ENCODE data around the gene LTO1. TPM values are rescaled to one million over a fixed set of nuclear protein-coding genes. Genes with fewer than 3 reads are reported as not detected.

The LTO1 gene
- total and polyA plus RNA-seq, 2 of the 13 experiments (the other 11 are each of a cell fraction or from before 2014, with no cell fraction given): 11.8 to 15.0 TPM

DNA sequence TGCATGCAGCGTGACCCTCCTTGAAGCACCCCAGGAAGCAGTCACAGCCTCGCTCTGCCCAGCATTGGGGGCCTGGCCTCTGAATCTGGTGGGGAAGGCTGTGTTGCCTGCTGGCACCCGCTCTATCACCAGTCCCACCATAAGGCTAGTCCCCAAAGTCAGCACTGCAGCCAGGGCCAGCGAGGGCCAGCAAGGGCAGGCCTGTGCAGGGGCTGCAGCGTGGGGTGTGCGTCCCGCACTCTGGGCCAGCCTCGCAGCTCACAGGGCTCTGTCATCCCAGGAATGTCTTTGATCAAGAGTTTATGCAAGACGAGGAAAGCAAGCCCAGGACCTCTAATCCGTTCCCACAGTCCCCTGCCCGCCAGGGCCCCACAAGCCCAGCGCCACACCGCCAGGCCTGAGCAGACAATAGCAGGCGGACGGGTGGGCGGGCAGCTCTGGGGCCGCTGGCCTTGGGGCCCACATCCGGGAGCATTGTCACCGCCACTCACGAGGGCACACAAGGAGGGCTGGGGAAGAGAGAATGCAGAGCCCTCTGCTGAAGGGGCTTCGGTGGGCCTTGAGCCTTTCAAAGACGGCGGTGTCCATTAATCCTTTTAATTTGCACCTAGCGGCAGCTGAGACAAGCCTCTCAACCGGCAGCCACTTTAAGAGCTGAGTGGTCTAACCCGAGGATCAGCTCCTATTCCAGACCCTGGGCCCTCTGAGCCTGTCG is 17.1 kb downstream of the LTO1 start (continued):
- TF ChIP-seq, protein P1, sequence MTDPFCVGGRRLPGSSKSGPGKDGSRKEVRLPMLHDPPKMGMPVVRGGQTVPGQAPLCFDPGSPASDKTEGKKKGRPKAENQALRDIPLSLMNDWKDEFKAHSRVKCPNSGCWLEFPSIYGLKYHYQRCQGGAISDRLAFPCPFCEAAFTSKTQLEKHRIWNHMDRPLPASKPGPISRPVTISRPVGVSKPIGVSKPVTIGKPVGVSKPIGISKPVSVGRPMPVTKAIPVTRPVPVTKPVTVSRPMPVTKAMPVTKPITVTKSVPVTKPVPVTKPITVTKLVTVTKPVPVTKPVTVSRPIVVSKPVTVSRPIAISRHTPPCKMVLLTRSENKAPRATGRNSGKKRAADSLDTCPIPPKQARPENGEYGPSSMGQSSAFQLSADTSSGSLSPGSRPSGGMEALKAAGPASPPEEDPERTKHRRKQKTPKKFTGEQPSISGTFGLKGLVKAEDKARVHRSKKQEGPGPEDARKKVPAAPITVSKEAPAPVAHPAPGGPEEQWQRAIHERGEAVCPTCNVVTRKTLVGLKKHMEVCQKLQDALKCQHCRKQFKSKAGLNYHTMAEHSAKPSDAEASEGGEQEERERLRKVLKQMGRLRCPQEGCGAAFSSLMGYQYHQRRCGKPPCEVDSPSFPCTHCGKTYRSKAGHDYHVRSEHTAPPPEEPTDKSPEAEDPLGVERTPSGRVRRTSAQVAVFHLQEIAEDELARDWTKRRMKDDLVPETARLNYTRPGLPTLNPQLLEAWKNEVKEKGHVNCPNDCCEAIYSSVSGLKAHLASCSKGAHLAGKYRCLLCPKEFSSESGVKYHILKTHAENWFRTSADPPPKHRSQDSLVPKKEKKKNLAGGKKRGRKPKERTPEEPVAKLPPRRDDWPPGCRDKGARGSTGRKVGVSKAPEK (CRISPR knock-in tag; IDR thresholded peaks at IDR 0.05; ENCODE audit: borderline replicate concordance): no peak
- TF ChIP-seq SRSF4 (IDR thresholded peaks at IDR 0.05; ENCODE audit: low read depth, low read length, poor library complexity, severe bottlenecking) (no peak), ZNF3 (CRISPR knock-in tag; IDR thresholded peaks at IDR 0.05) (no peak), ZNF563 (CRISPR knock-in tag; IDR thresholded peaks at IDR 0.05) (peak; percentile 69; the same call in 1 of the 2 replicates), PHB2 (IDR thresholded peaks at IDR 0.05; ENCODE audit: partially characterized antibody) (no peak), MBNL3 (CRISPR knock-in tag; conservative IDR thresholded peaks at IDR 0.05) (no peak), ELK4 (CRISPR knock-in tag; IDR thresholded peaks at IDR 0.05; ENCODE audit: borderline replicate concordance) (no peak), FOXA3 (CRISPR knock-in tag; IDR thresholded peaks at IDR 0.05) (peak; percentile 84), TOE1 (CRISPR knock-in tag; IDR thresholded peaks at IDR 0.05) (no peak), NFKB2 (CRISPR knock-in tag; IDR thresholded peaks at IDR 0.05; ENCODE audit: borderline replicate concordance) (no peak), SALL2 (CRISPR knock-in tag; IDR thresholded peaks at IDR 0.05) (peak; percentile 70; the same call in 1 of the 2 replicates), NFIB (CRISPR knock-in tag; IDR thresholded peaks at IDR 0.05; ENCODE audit: borderline replicate concordance) (no peak), CENPT (CRISPR knock-in tag; IDR thresholded peaks at IDR 0.05; ENCODE audit: low read depth) (no peak), NAIF1 (CRISPR knock-in tag; IDR thresholded peaks at IDR 0.05; ENCODE audit: borderline replicate concordance) (no peak; the same call in 1 of the 2 replicates), HNF1B (CRISPR knock-in tag; IDR thresholded peaks at IDR 0.05) (peak; percentile 59)
- TF ChIP-seq, protein P2, sequence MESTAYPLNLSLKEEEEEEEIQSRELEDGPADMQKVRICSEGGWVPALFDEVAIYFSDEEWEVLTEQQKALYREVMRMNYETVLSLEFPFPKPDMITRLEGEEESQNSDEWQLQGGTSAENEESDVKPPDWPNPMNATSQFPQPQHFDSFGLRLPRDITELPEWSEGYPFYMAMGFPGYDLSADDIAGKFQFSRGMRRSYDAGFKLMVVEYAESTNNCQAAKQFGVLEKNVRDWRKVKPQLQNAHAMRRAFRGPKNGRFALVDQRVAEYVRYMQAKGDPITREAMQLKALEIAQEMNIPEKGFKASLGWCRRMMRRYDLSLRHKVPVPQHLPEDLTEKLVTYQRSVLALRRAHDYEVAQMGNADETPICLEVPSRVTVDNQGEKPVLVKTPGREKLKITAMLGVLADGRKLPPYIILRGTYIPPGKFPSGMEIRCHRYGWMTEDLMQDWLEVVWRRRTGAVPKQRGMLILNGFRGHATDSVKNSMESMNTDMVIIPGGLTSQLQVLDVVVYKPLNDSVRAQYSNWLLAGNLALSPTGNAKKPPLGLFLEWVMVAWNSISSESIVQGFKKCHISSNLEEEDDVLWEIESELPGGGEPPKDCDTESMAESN (CRISPR knock-in tag; conservative IDR thresholded peaks at IDR 0.05): peak; percentile 78
- TF ChIP-seq, protein P3, sequence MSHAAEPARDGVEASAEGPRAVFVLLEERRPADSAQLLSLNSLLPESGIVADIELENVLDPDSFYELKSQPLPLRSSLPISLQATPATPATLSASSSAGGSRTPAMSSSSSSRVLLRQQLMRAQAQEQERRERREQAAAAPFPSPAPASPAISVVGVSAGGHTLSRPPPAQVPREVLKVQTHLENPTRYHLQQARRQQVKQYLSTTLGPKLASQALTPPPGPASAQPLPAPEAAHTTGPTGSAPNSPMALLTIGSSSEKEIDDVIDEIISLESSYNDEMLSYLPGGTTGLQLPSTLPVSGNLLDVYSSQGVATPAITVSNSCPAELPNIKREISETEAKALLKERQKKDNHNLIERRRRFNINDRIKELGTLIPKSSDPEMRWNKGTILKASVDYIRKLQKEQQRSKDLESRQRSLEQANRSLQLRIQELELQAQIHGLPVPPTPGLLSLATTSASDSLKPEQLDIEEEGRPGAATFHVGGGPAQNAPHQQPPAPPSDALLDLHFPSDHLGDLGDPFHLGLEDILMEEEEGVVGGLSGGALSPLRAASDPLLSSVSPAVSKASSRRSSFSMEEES (CRISPR knock-in tag; IDR thresholded peaks at IDR 0.05): peak; percentile 90

Measured in HepG2 (cell line).